GM11168 (cell line): ENCODE measurements around the gene PCDH10.

Source experiments
- in situ Hi-C: fragments of 300-500 bp; cut with MboI; formaldehyde crosslinking; loops from one replicate; pipeline ENCODE4 v1.12.0; 2022; ENCODE audit warnings: low sequenced_read_pairs; ENCODE audit not compliant: unreplicated experiment

Gene PCDH10

GRCh38 chr4:133149932-133150471 is 908 bp downstream of the PCDH10 start:
- in situ Hi-C loops = no loop called here

GRCh38 chr4:133150486-133151340 is 1.6 kb downstream of the PCDH10 start:
- in situ Hi-C loops = no loop called here

GRCh38 chr4:133151341-133151690 is 2.2 kb downstream of the PCDH10 start:
- in situ Hi-C loops = no loop called here

- in situ Hi-C loops = no loop called here
Measured at GRCh38 chr4:133151691-133152329, 2.7 kb downstream of the PCDH10 start.

GRCh38 chr4:133152330-133152821 is 3.3 kb downstream of the PCDH10 start:
- in situ Hi-C loops = no loop called here

- in situ Hi-C loops = no loop called here
Measured at GRCh38 chr4:133152831-133153481, 3.9 kb downstream of the PCDH10 start.

GRCh38 chr4:133154725-133155124 is 5.6 kb downstream of the PCDH10 start:
- in situ Hi-C loops = no loop called here

- in situ Hi-C loops = no loop called here
Measured at GRCh38 chr4:133156096-133156495, 7.0 kb downstream of the PCDH10 start.

GRCh38 chr4:133156556-133156955 is 7.5 kb downstream of the PCDH10 start:
- in situ Hi-C loops = no loop called here

- in situ Hi-C loops = no loop called here
Measured at GRCh38 chr4:133157460-133158160, 8.5 kb downstream of the PCDH10 start.

GRCh38 chr4:133160853-133161252 is 11.8 kb downstream of the PCDH10 start:
- in situ Hi-C loops = no loop called here

GRCh38 chr4:133161570-133162295 is 12.6 kb downstream of the PCDH10 start:
- in situ Hi-C loops = no loop called here

- in situ Hi-C loops = no loop called here
Measured at GRCh38 chr4:133162941-133163340, 13.8 kb downstream of the PCDH10 start.

GRCh38 chr4:133178956-133179355 is 29.9 kb downstream of the PCDH10 start:
- in situ Hi-C loops = no loop called here

GRCh38 chr4:133186210-133186609 is 37.1 kb downstream of the PCDH10 start:
- in situ Hi-C loops = no loop called here

GRCh38 chr4:133186845-133187244 is 37.8 kb downstream of the PCDH10 start:
- in situ Hi-C loops = no loop called here

- in situ Hi-C loops = no loop called here
Measured at GRCh38 chr4:133188433-133189146, 39.5 kb downstream of the PCDH10 start.

- in situ Hi-C loops = no loop called here
Measured at GRCh38 chr4:133189147-133189517, 40.0 kb downstream of the PCDH10 start.

GRCh38 chr4:133190098-133190497 is 41.0 kb downstream of the PCDH10 start:
- in situ Hi-C loops = no loop called here
